Mammary epithelial cell (primary cell): ENCODE results near the gene TMA7.

Experiments
- EZH2 ChIP-seq: IDR thresholded peaks from 2 replicates; pipeline ENCODE4 v1.6.1; 2012; ENCODE audit warnings: low read length, inconsistent platforms, borderline replicate concordance
- TF ChIP-seq, protein P1 (sequence below), 2 donors: IDR thresholded peaks in 1 of 2; conservative IDR thresholded peaks in 1 of 2; 2 replicates each; pipeline ENCODE4 v1.5.1; 2011 to 2012; ENCODE audit warnings: inconsistent platforms in 2 of 2, low read length in 2 of 2, mild to moderate bottlenecking in 2 of 2, control low read depth in 1 of 2, low read depth in 1 of 2; ENCODE audit not compliant: insufficient read depth in 1 of 2; ENCODE audit errors: extremely low read depth in 1 of 2

DNA sequence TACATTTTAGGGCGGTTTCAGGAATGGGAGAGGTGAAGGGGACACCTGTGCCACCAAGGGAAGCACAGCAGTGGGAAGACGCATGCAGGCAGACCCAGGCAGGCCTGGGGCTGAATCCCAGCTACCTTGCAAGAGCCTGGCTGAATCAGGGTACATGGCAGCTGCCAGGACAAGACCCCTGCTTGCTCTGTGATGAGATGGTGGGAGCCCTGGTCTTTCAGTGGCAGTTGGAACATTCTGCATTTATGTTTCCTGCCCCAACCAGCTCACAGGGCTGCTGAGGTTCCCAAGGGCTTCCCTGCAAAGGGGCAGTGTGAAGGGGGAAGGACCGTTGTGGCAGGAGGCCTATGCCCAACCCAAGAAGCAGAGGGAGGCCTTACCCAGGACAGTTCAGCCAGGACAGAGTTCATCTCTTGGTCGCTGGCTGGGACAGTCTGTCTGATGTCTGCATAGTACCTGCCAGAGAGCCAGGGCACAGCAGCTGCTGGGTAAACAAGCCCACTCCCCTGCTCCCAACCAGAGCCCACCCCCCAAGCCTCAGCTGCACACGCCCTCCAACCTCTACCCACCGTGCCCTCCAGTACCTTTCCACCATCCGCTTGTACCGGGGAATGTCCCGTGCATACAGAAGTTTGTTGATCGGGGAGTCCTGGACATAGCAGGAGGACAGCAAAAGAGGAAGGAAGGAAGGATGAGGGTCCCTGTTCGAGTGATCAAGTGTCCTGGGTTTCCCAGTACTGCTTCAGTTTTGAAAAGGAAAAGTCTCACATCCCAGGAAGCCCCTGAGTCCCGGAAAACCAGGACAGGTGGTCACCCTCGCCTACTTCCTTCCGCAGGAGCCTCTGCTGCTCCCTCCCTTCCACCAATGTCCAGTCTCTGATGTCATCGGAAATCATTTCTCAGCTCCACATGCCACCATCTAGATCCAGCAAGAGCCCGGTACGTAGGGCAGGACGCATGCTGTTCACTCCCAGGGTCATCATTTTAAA, 33.3 kb upstream of the TMA7 start:
- TF ChIP-seq, protein P1, sequence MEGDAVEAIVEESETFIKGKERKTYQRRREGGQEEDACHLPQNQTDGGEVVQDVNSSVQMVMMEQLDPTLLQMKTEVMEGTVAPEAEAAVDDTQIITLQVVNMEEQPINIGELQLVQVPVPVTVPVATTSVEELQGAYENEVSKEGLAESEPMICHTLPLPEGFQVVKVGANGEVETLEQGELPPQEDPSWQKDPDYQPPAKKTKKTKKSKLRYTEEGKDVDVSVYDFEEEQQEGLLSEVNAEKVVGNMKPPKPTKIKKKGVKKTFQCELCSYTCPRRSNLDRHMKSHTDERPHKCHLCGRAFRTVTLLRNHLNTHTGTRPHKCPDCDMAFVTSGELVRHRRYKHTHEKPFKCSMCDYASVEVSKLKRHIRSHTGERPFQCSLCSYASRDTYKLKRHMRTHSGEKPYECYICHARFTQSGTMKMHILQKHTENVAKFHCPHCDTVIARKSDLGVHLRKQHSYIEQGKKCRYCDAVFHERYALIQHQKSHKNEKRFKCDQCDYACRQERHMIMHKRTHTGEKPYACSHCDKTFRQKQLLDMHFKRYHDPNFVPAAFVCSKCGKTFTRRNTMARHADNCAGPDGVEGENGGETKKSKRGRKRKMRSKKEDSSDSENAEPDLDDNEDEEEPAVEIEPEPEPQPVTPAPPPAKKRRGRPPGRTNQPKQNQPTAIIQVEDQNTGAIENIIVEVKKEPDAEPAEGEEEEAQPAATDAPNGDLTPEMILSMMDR (conservative IDR thresholded peaks at IDR 0.05 in 1 of 2, IDR thresholded peaks at IDR 0.05 in 1 of 2; ENCODE audit: extremely low read depth in 1 of 2, insufficient read depth in 1 of 2, low read depth in 1 of 2, low read length in 2 of 2): no peak
- TF ChIP-seq EZH2: no peak
